HCT116 (cell line): Measurements from ENCODE around the gene TBC1D16. TPM values are rescaled to one million over a fixed set of nuclear protein-coding genes. Genes with fewer than 3 reads are reported as not detected.

ENCODE experiments used
- ATAC-seq: fragments of 200-7000 bp; cut with Tn5 transposase; 2 replicates; pipeline ENCODE4 v1.9.1; 2020; ENCODE audit warnings: mild to moderate bottlenecking, moderate library complexity
- BruUV-seq: library from RNA; stranded (reverse); fragments of 400-500 nt; replicated peaks from 2 replicates; lab custom pipeline; 2021; lab: Mats Ljungman, UMichigan
- CTCF ChIA-PET: fragments of 300-600 bp; sonication (Branson Sonifier 250); formaldehyde crosslinking; loops from one replicate; lab custom pipeline; 2021; ENCODE audit warnings: antibody characterized with exemption; lab: Charles Lee
- POLR2A ChIA-PET: fragments of 300-600, 350-600 bp; sonication (Branson Sonifier 250); formaldehyde crosslinking; loops from one replicate; lab custom pipeline; 2021; ENCODE audit warnings: antibody characterized with exemption; lab: Charles Lee
- RAD21 ChIA-PET, 2 experiments: fragments of 300-600 bp; sonication (Branson Sonifier 250); formaldehyde crosslinking; loops; one replicate each; lab custom pipeline; 2023; ENCODE audit warnings: low total read pairs in 2 of 2; ENCODE audit not compliant: uncharacterized antibody in 2 of 2, unreplicated experiment in 2 of 2, low non-redundant PET in 1 of 2; lab: Charles Lee
- DNase-seq: peaks from one replicate; pipeline ENCODE4 v3.0.0-alpha.2; 2010; ENCODE audit warnings: low read depth, low spot score
- H2AFZ ChIP-seq: fragments of 200-600 bp; shearing (Covaris generic), sonication (generic); 2 replicates; pipeline ENCODE4 v1.6.1; 2017; ENCODE audit warnings: low read depth, mixed run types, mixed read lengths, antibody characterized with exemption, low read length; ENCODE audit not compliant: poor library complexity, severe bottlenecking
- H3K27ac ChIP-seq: 2 replicates; pipeline ENCODE4 v1.5.1; 2012; ENCODE audit warnings: low read depth, low read length
- H3K27me3 ChIP-seq: fragments of 200-600 bp; sonication (generic); 2 replicates; pipeline ENCODE4 v1.6.1; 2016; ENCODE audit warnings: mixed run types, low read length, mixed read lengths; ENCODE audit not compliant: insufficient read depth
- H3K36me3 ChIP-seq, 2 experiments: fragments of 200-500 bp in 1 of 2; fragments of 200-600 bp in 1 of 2; sonication (Bioruptor generic) in 1 of 2; sonication (generic) in 1 of 2; 2 replicates each; pipeline versions ENCODE4 v1.5.1 to v1.6.1; 2014 to 2016; ENCODE audit warnings: low read length in 2 of 2, inconsistent platforms in 1 of 2, mixed read lengths in 1 of 2, mixed run types in 1 of 2; ENCODE audit not compliant: insufficient read depth in 2 of 2, control insufficient read depth in 1 of 2
- H3K4me1 ChIP-seq, 2 experiments: fragments of 200-600 bp in 1 of 2; sonication (generic) in 1 of 2; 2 replicates each; pipeline versions ENCODE4 v1.5.1 to v1.6.1; 2012 to 2017; ENCODE audit warnings: low read length in 2 of 2, inconsistent platforms in 1 of 2, mild to moderate bottlenecking in 1 of 2, mixed read lengths in 1 of 2, mixed run types in 1 of 2, moderate library complexity in 1 of 2; ENCODE audit not compliant: insufficient read depth in 2 of 2, control insufficient read depth in 1 of 2
- H3K4me2 ChIP-seq: fragments of 200-600 bp; sonication (generic); 2 replicates; pipeline ENCODE4 v1.6.1; 2017; ENCODE audit warnings: mixed run types, low read length, mixed read lengths
- H3K4me3 ChIP-seq, 2 experiments: fragments of 200-600 bp in 1 of 2; sonication (generic) in 1 of 2; replicated peaks in 1 of 2; 2 replicates each; pipeline ENCODE4 v1.5.1; 2011 to 2016; ENCODE audit warnings: low read length in 2 of 2, control low read depth in 1 of 2, low read depth in 1 of 2, mild to moderate bottlenecking in 1 of 2, mixed read lengths in 1 of 2, mixed run types in 1 of 2
- H3K79me2 ChIP-seq: fragments of 200-600 bp; sonication (generic); 2 replicates; pipeline ENCODE4 v1.6.1; 2017; ENCODE audit warnings: mild to moderate bottlenecking, mixed run types, low read length, moderate library complexity, mixed read lengths; ENCODE audit not compliant: insufficient read depth
- H3K9ac ChIP-seq: fragments of 200-600 bp; sonication (generic); 2 replicates; pipeline ENCODE4 v1.6.1; 2016; ENCODE audit warnings: low read length, mixed read lengths
- H3K9me2 ChIP-seq: fragments of 200-600 bp; sonication (generic), shearing (Covaris generic); 2 replicates; pipeline ENCODE4 v1.6.1; 2017; ENCODE audit warnings: mixed run types, mild to moderate bottlenecking, moderate library complexity; ENCODE audit not compliant: insufficient read depth
- H3K9me3 ChIP-seq, 2 experiments: fragments of 200-500 bp in 1 of 2; fragments of 200-600 bp in 1 of 2; sonication (Bioruptor generic) in 1 of 2; sonication (generic) in 1 of 2; 2 replicates each; pipeline ENCODE4 v1.6.1; 2014 to 2017; ENCODE audit warnings: low read length in 2 of 2, mixed read lengths in 2 of 2, inconsistent platforms in 1 of 2, low read depth in 1 of 2, mild to moderate bottlenecking in 1 of 2, mixed run types in 1 of 2, moderate library complexity in 1 of 2; ENCODE audit not compliant: control insufficient read depth in 1 of 2, insufficient read depth in 1 of 2
- H4K20me1 ChIP-seq: fragments of 200-600 bp; sonication (generic), shearing (Covaris generic); 2 replicates; pipeline ENCODE4 v1.6.1; 2017; ENCODE audit warnings: mixed run types, mild to moderate bottlenecking, moderate library complexity; ENCODE audit not compliant: insufficient read depth
- CBX3 ChIP-seq: IDR thresholded peaks from 2 replicates; pipeline ENCODE4 v1.6.1; 2012; ENCODE audit warnings: low read depth
- CEBPB ChIP-seq: IDR thresholded peaks from 2 replicates; pipeline ENCODE4 v1.6.1; 2012; ENCODE audit warnings: low read depth
- CTCF ChIP-seq, 3 experiments: fragments of 200-600 bp in 1 of 3; sonication (generic) in 1 of 3; IDR thresholded peaks in 2 of 3; conservative IDR thresholded peaks in 1 of 3; 2 replicates each; pipeline ENCODE4 v1.5.1; 2012 to 2017; ENCODE audit warnings: low read depth in 2 of 3, low read length in 2 of 3, antibody characterized with exemption in 1 of 3, borderline replicate concordance in 1 of 3, control low read depth in 1 of 3, mild to moderate bottlenecking in 1 of 3, mixed read lengths in 1 of 3, mixed run types in 1 of 3, moderate library complexity in 1 of 3; ENCODE audit not compliant: insufficient read depth in 1 of 3
- EZH2 ChIP-seq: fragments of 200-600 bp; sonication (generic); IDR thresholded peaks from 2 replicates; pipeline ENCODE4 v1.6.1; 2017; ENCODE audit warnings: antibody characterized with exemption, mixed run types
- EZH2phosphoT487 ChIP-seq: fragments of 200-600 bp; IDR thresholded peaks from 2 replicates; pipeline ENCODE4 v1.6.1; 2018; ENCODE audit warnings: antibody characterized with exemption, borderline replicate concordance
- FOSL1 ChIP-seq: IDR thresholded peaks from 2 replicates; pipeline ENCODE4 v1.6.1; 2012; ENCODE audit warnings: low read depth
- JUND ChIP-seq: IDR thresholded peaks from 2 replicates; pipeline ENCODE4 v1.6.1; 2012
- POLR2AphosphoS5 ChIP-seq: IDR thresholded peaks from 2 replicates; pipeline ENCODE4 v1.6.1; 2011; ENCODE audit warnings: mild to moderate bottlenecking, low read depth, low read length, moderate library complexity
- RAD21 ChIP-seq: IDR thresholded peaks from 2 replicates; pipeline ENCODE4 v1.6.1; 2012; ENCODE audit warnings: low read depth, mild to moderate bottlenecking
- REST ChIP-seq: IDR thresholded peaks from 2 replicates; pipeline ENCODE4 v1.6.1; 2012; ENCODE audit warnings: low read depth
- SP1 ChIP-seq: IDR thresholded peaks from 2 replicates; pipeline ENCODE4 v1.6.1; 2012; ENCODE audit warnings: low read depth
- SRF ChIP-seq: IDR thresholded peaks from 2 replicates; pipeline ENCODE4 v1.6.1; 2012; ENCODE audit warnings: low read depth
- YY1 ChIP-seq: IDR thresholded peaks from 2 replicates; pipeline ENCODE4 v1.6.1; 2011; ENCODE audit warnings: low read length, low read depth, moderate library complexity, mild to moderate bottlenecking; ENCODE audit not compliant: insufficient replicate concordance; ENCODE audit errors: extremely low read depth
- ZBTB33 ChIP-seq: IDR thresholded peaks from 2 replicates; pipeline ENCODE4 v1.6.1; 2011; ENCODE audit warnings: mild to moderate bottlenecking, low read length, moderate library complexity; ENCODE audit not compliant: insufficient replicate concordance; ENCODE audit errors: extremely low read depth
- ZFX ChIP-seq: fragments of 450-650 bp; IDR thresholded peaks from 2 replicates; pipeline ENCODE4 v1.6.1; 2017
- ZNF274 ChIP-seq: fragments of 200-500 bp; sonication (Bioruptor generic); IDR thresholded peaks from 2 replicates; pipeline ENCODE4 v1.6.1; 2014; ENCODE audit warnings: mild to moderate bottlenecking, low read depth, low read length, inconsistent platforms
- intact Hi-C: fragments of 100-400 bp; cut with micrococcal nuclease; formaldehyde crosslinking; loops from 2 replicates; pipeline ENCODE4 v1.10.0; 2022
- total RNA-seq: library from RNA; stranded (reverse); gene quantifications from one replicate; pipeline ENCODE4 v1.2.1, GENCODE V29; 2021; ENCODE audit not compliant: unreplicated experiment

Gene TBC1D16
- total RNA-seq, 1 experiment from 2014 or later, result 31.1 TPM

- TF ChIP-seq POLR2AphosphoS5, result no peak
- TF ChIP-seq YY1, result no peak
- TF ChIP-seq EZH2phosphoT487, result no peak
- TF ChIP-seq SRF, result no peak
- TF ChIP-seq CTCF (IDR thresholded peaks at IDR 0.05 in 2 of 3, conservative IDR thresholded peaks at IDR 0.05 in 1 of 3; ENCODE audit: borderline replicate concordance in 1 of 3, insufficient read depth in 1 of 3, low read depth in 2 of 3, low read length in 2 of 3), result no peak
- TF ChIP-seq ZFX, result no peak
- no peak for TF ChIP-seq ZBTB33
- no peak for TF ChIP-seq REST
- TF ChIP-seq CEBPB, result no peak
- TF ChIP-seq EZH2, result no peak
- no peak for TF ChIP-seq SP1
- TF ChIP-seq RAD21, result no peak
- no peak for TF ChIP-seq ZNF274
- TF ChIP-seq JUND, result no peak
- no peak for TF ChIP-seq CBX3
- no peak for TF ChIP-seq FOSL1
- DNase-seq (no peak), ATAC-seq (no peak)
- H3K36me3 ChIP-seq, result no peaks in the 10 kb centered on the region
- no peaks in the 10 kb centered on the region for H3K27me3 ChIP-seq
- peaks cover 34 to 40% of the 10 kb centered on the region in 2 experiments for H3K4me1 ChIP-seq
- no peaks in the 10 kb centered on the region for H4K20me1 ChIP-seq
- no peaks in the 10 kb centered on the region for H3K9me3 ChIP-seq
- peak overlapping the region; percentile 28; the same call in 1 of the 2 replicates for H3K27ac ChIP-seq
- H3K79me2 ChIP-seq, result no peaks in the 10 kb centered on the region
- ChIA-PET POLR2A (no interaction called here), RAD21 (no interaction called here), CTCF (interaction anchor here (0.9 to 1.4 kb wide), 2 partner anchors 110 to 178 kb away, joined by 3 read pairs; no protein-coding TSS in a partner anchor)
- no TSS peak for BruUV-seq
- no peaks in the 10 kb centered on the region for H3K9me2 ChIP-seq
- no peak overlapping the region for H2AFZ ChIP-seq
- H3K9ac ChIP-seq, result no peak overlapping the region
- no peak overlapping the region for H3K4me3 ChIP-seq
- H3K4me2 ChIP-seq, result peak overlapping the region; percentile 26; the same call in 1 of the 2 replicates
- intact Hi-C loops, result loop anchor here (5.0 kb wide), 2 partner anchors 69 to 111 kb away; no protein-coding TSS in a partner anchor
Observed at GRCh38 chr17:79918581-79919163, 117.0 kb downstream of the TBC1D16 start.
